Renal cortical epithelial cell (primary cell): ENCODE results near the gene AUTS2. TPM values are rescaled to one million over a fixed set of nuclear protein-coding genes. Genes with fewer than 3 reads are reported as not detected.

Source experiments
- DNase-seq: peaks from one replicate; pipeline ENCODE4 v3.0.0-alpha.2; 2011; ENCODE audit warnings: low read depth
- total RNA-seq: library from RNA; depleted of rRNA; stranded (reverse); fragments of >200 nt; gene quantifications from 2 replicates; pipeline ENCODE4 v1.2.3, GENCODE V29; 2014

AUTS2 gene
- total RNA-seq, 1 donor from 2014 or later = 3.2 TPM

GRCh38 chr7:69687739-69688433, 89.6 kb downstream of the AUTS2 start:
- DNase-seq = no peak

- DNase-seq = no peak
Measured at GRCh38 chr7:69690329-69690728, 92.1 kb downstream of the AUTS2 start.

- DNase-seq = no peak
Measured at GRCh38 chr7:69691327-69691726, 93.1 kb downstream of the AUTS2 start.

- no peak for DNase-seq
Measured at GRCh38 chr7:69691734-69692133, 93.5 kb downstream of the AUTS2 start.

- DNase-seq = no peak
Measured at GRCh38 chr7:69692611-69693010, 94.3 kb downstream of the AUTS2 start.

- DNase-seq = no peak
Measured at GRCh38 chr7:69693042-69693441, 94.8 kb downstream of the AUTS2 start.

GRCh38 chr7:69696054-69696591, 97.8 kb downstream of the AUTS2 start:
- DNase-seq = no peak

GRCh38 chr7:69696686-69697685, 98.7 kb downstream of the AUTS2 start:
- no peak for DNase-seq

GRCh38 chr7:69698109-69698825, 100.0 kb downstream of the AUTS2 start:
- no peak for DNase-seq

GRCh38 chr7:69699931-69700330, 101.7 kb downstream of the AUTS2 start:
- no peak for DNase-seq

- no peak for DNase-seq
Measured at GRCh38 chr7:69700331-69700730, 102.1 kb downstream of the AUTS2 start.

- DNase-seq = no peak
Measured at GRCh38 chr7:69701288-69701687, 103.0 kb downstream of the AUTS2 start.

GRCh38 chr7:69702357-69702756, 104.1 kb downstream of the AUTS2 start:
- no peak for DNase-seq

- no peak for DNase-seq
Measured at GRCh38 chr7:69703099-69703498, 104.8 kb downstream of the AUTS2 start.

- DNase-seq = no peak
Measured at GRCh38 chr7:69706070-69706469, 107.8 kb downstream of the AUTS2 start.

- peak; percentile 38 for DNase-seq
Measured at GRCh38 chr7:69708857-69709256, 110.6 kb downstream of the AUTS2 start.

- DNase-seq = no peak
Measured at GRCh38 chr7:69710768-69711438, 112.6 kb downstream of the AUTS2 start.

- DNase-seq = no peak
Measured at GRCh38 chr7:69714886-69715576, 116.8 kb downstream of the AUTS2 start.

GRCh38 chr7:69717221-69717620, 118.9 kb downstream of the AUTS2 start:
- DNase-seq = no peak

- DNase-seq = no peak
Measured at GRCh38 chr7:69719717-69720116, 121.4 kb downstream of the AUTS2 start.

GRCh38 chr7:69722843-69723242, 124.6 kb downstream of the AUTS2 start:
- no peak for DNase-seq
